SK-N-MC (cell line): ENCODE data around the gene CPT1A.

Source experiments
- EZH2 ChIP-seq: fragments of 200-600 bp; sonication (generic); IDR thresholded peaks from one replicate; pipeline ENCODE4 v1.6.1; 2017; ENCODE audit warnings: antibody characterized with exemption
- POLR2AphosphoS5 ChIP-seq: IDR thresholded peaks from 2 replicates; pipeline ENCODE4 v1.6.1; 2012; ENCODE audit warnings: mild to moderate bottlenecking, low read depth, low read length, borderline replicate concordance

DNA sequence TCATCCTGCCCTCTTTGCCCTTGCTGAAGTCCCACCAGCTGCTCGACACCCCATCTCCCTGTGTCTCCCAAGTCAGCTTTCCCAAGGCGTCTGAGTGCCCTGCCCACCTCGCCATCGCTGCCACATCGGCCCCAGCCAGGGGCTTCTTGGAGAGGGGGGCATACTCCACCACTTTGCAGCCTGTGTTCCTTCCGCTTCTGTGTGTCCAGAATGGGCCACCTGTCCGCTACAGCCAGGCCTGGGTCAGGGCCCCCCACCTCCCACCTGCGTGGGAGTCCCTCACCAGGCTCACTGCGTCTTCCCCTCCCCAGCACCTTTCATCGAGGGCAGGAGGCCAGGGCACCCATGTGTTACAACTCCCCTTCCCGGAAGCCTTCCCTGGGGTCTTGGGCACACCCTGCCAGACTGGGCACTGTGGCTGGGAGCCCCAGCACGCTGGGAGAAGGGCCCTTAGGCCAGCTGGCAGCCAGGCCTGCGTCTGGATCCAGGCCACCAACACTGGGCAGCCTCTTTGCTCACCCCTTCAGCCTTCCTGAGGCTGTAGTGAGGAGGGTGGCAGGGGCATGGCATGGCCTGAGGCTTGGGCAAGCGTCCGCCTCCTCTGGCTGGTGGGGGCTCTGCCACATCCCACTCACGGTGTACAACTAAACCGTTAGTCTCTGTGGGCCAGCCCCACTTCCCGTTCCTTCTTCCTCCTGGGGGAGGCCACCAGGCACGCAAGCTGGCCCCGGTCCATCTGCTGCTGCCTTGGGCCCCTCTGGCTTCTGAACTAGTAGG, 13.4 kb downstream of the CPT1A start:
- TF ChIP-seq EZH2 (no peak), POLR2AphosphoS5 (no peak)
